Stomach (tissue), 4 donors: ENCODE measurements around the gene F2RL1.

ENCODE experiments used
- POLR2AphosphoS5 ChIP-seq, 3 donors: sonication (generic); formaldehyde crosslinking; IDR thresholded peaks; one replicate each; pipeline ENCODE4 v1.6.1; 2016; ENCODE audit warnings: antibody characterized with exemption in 3 of 3
- TF ChIP-seq, protein P1 (sequence below), 7 experiments: fragments of 450-650 bp in 4 of 7; fragments of 200-600 bp in 3 of 7; sonication (generic) in 3 of 7; IDR thresholded peaks; one replicate each; pipeline ENCODE4 v1.5.1; 2016 to 2019; ENCODE audit warnings: antibody characterized with exemption in 7 of 7, control low read depth in 2 of 7, mild to moderate bottlenecking in 1 of 7

GRCh38 chr5:76867038-76867437 lies 48.2 kb downstream of the F2RL1 start:
- TF ChIP-seq, protein P1, sequence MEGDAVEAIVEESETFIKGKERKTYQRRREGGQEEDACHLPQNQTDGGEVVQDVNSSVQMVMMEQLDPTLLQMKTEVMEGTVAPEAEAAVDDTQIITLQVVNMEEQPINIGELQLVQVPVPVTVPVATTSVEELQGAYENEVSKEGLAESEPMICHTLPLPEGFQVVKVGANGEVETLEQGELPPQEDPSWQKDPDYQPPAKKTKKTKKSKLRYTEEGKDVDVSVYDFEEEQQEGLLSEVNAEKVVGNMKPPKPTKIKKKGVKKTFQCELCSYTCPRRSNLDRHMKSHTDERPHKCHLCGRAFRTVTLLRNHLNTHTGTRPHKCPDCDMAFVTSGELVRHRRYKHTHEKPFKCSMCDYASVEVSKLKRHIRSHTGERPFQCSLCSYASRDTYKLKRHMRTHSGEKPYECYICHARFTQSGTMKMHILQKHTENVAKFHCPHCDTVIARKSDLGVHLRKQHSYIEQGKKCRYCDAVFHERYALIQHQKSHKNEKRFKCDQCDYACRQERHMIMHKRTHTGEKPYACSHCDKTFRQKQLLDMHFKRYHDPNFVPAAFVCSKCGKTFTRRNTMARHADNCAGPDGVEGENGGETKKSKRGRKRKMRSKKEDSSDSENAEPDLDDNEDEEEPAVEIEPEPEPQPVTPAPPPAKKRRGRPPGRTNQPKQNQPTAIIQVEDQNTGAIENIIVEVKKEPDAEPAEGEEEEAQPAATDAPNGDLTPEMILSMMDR (IDR thresholded peaks at IDR 0.05): no peak
- TF ChIP-seq POLR2AphosphoS5 (IDR thresholded peaks at IDR 0.05): no peak
